A549 (cell line): ENCODE results near the gene NFYC. TPM values are rescaled to one million over a fixed set of nuclear protein-coding genes. Genes with fewer than 3 reads are reported as not detected.

ENCODE experiments used
- BHLHE40 ChIP-seq: IDR thresholded peaks from 2 replicates; pipeline ENCODE4 v1.6.1; 2012; ENCODE audit warnings: low read depth, low read length, inconsistent platforms
- CBX2 ChIP-seq: fragments of 200-600 bp; sonication (generic); IDR thresholded peaks from 2 replicates; pipeline ENCODE4 v1.6.1; 2016; ENCODE audit warnings: low read depth, mild to moderate bottlenecking, borderline replicate concordance
- CBX8 ChIP-seq: fragments of 200-600 bp; sonication (generic); IDR thresholded peaks from 2 replicates; pipeline ENCODE4 v1.6.1; 2016
- CHD2 ChIP-seq: fragments of 150-350 bp; IDR thresholded peaks from 2 replicates; pipeline ENCODE4 v1.6.1; 2014; ENCODE audit warnings: low read length; ENCODE audit not compliant: partially characterized antibody
- E2F6 ChIP-seq: IDR thresholded peaks from 2 replicates; pipeline ENCODE4 v1.6.1; 2012; ENCODE audit warnings: low read depth, borderline replicate concordance
- EHMT2 ChIP-seq: fragments of 200-600 bp; sonication (generic); IDR thresholded peaks from 2 replicates; pipeline ENCODE4 v1.6.1; 2016; ENCODE audit warnings: antibody characterized with exemption, low read depth, mild to moderate bottlenecking, moderate library complexity
- ESRRA ChIP-seq: fragments of 150-350 bp; IDR thresholded peaks from 2 replicates; pipeline ENCODE4 v1.6.1; 2014; ENCODE audit warnings: mild to moderate bottlenecking, low read length, borderline replicate concordance
- FOSB ChIP-seq: fragments of 250-450 bp; sonication (Bioruptor Pico); IDR thresholded peaks from 2 replicates; pipeline ENCODE4 v1.5.0; 2020; ENCODE audit warnings: mild to moderate bottlenecking, moderate library complexity
- FOXS1 ChIP-seq: fragments of 250-450 bp; sonication (Bioruptor Pico); IDR thresholded peaks from 2 replicates; pipeline ENCODE4 v1.5.0; 2020; ENCODE audit warnings: mild to moderate bottlenecking, moderate library complexity
- HDAC2 ChIP-seq: fragments of 200-600 bp; sonication (generic); IDR thresholded peaks from 2 replicates; pipeline ENCODE4 v1.6.1; 2016
- HEYL ChIP-seq: fragments of 250-450 bp; sonication (Bioruptor Pico); IDR thresholded peaks from 2 replicates; pipeline ENCODE4 v1.8.0; 2021; ENCODE audit warnings: mild to moderate bottlenecking, moderate library complexity
- HOXB13 ChIP-seq: fragments of 250-450 bp; sonication (Bioruptor Pico); IDR thresholded peaks from 2 replicates; pipeline ENCODE4 v1.5.0; 2020; ENCODE audit warnings: low read depth, mild to moderate bottlenecking, moderate library complexity
- KDM5A ChIP-seq: fragments of 200-600 bp; sonication (generic); IDR thresholded peaks from 2 replicates; pipeline ENCODE4 v1.6.1; 2016; ENCODE audit warnings: antibody characterized with exemption, mild to moderate bottlenecking
- MAX ChIP-seq: IDR thresholded peaks from 2 replicates; pipeline ENCODE4 v1.6.1; 2012
- NPAS2 ChIP-seq: fragments of 250-450 bp; sonication (Bioruptor Pico); IDR thresholded peaks from 2 replicates; pipeline ENCODE4 v1.8.0; 2022; ENCODE audit warnings: mild to moderate bottlenecking, moderate library complexity, borderline replicate concordance
- PHF8 ChIP-seq: fragments of 200-600 bp; sonication (generic); IDR thresholded peaks from 2 replicates; pipeline ENCODE4 v1.6.1; 2016; ENCODE audit warnings: low read depth, mild to moderate bottlenecking, antibody characterized with exemption, moderate library complexity, borderline replicate concordance
- POLR2A ChIP-seq: IDR thresholded peaks from 2 replicates; pipeline ENCODE4 v1.6.1; 2012; ENCODE audit warnings: mild to moderate bottlenecking, low read length
- POLR2AphosphoS2 ChIP-seq: conservative IDR thresholded peaks from 2 replicates; pipeline ENCODE4 v1.6.1; 2012; ENCODE audit warnings: low read length, improper control_type of control experiment, inconsistent platforms
- RARB ChIP-seq: fragments of 250-450 bp; sonication (Bioruptor Pico); IDR thresholded peaks from 2 replicates; pipeline ENCODE4 v1.8.0; 2021; ENCODE audit warnings: mild to moderate bottlenecking, moderate library complexity
- RFX5 ChIP-seq: fragments of 450-650 bp; IDR thresholded peaks from 2 replicates; pipeline ENCODE4 v1.7.1; 2014; ENCODE audit warnings: antibody characterized with exemption, mild to moderate bottlenecking, moderate library complexity
- RNF2 ChIP-seq: fragments of 200-600 bp; sonication (generic); IDR thresholded peaks from 2 replicates; pipeline ENCODE4 v1.6.1; 2016; ENCODE audit warnings: low read depth, mild to moderate bottlenecking, antibody characterized with exemption, moderate library complexity, borderline replicate concordance
- SMC3 ChIP-seq: fragments of >200 bp; sonication (Bioruptor Twin); formaldehyde crosslinking; IDR thresholded peaks from 3 replicates; pipeline ENCODE4 v1.6.1; 2018; ENCODE audit warnings: inconsistent platforms
- SREBF2 ChIP-seq: fragments of 450-650 bp; IDR thresholded peaks from 2 replicates; pipeline ENCODE4 v1.6.1; 2014; ENCODE audit warnings: mild to moderate bottlenecking, moderate library complexity
- TFCP2L1 ChIP-seq: fragments of 250-450 bp; sonication (Bioruptor Pico); IDR thresholded peaks from 2 replicates; pipeline ENCODE4 v1.5.0; 2021; ENCODE audit warnings: mild to moderate bottlenecking
- TP53 ChIP-seq: fragments of 250-450 bp; sonication (Bioruptor Pico); IDR thresholded peaks from 2 replicates; pipeline ENCODE4 v1.5.0; 2021; ENCODE audit warnings: mild to moderate bottlenecking, moderate library complexity
- ZC3H11A ChIP-seq: fragments of 450-650 bp; IDR thresholded peaks from 2 replicates; pipeline ENCODE4 v1.6.1; 2014; ENCODE audit warnings: antibody characterized with exemption, mild to moderate bottlenecking
- ZNF302 ChIP-seq: fragments of 250-450 bp; sonication (Bioruptor Pico); IDR thresholded peaks from 2 replicates; pipeline ENCODE4 v1.9.0; 2021; ENCODE audit warnings: inconsistent platforms, mild to moderate bottlenecking, moderate library complexity
- ZSCAN20 ChIP-seq: fragments of 250-450 bp; sonication (Bioruptor Pico); IDR thresholded peaks from 2 replicates; pipeline ENCODE4 v1.8.0; 2022; ENCODE audit warnings: mild to moderate bottlenecking, moderate library complexity
- polyA plus RNA-seq, 4 experiments: library from polyadenylated mRNA; depleted of rRNA in 3 of 4; stranded (reverse); fragments of >200 nt; fragmentation: RNase III in 1 of 4; extraction: RNeasy Plus Mini Kit Qiagen cat#74134 plus additional on column Dnase treatment in 1 of 4; gene quantifications; 2 replicates in 3 of 4; 3 replicates in 1 of 4; pipeline ENCODE4 v1.2.3, GENCODE V29; 2011 to 2017
- TF ChIP-seq, protein P1 (sequence below): fragments of >200 bp; sonication (Bioruptor Twin); formaldehyde crosslinking; IDR thresholded peaks from 3 replicates; pipeline ENCODE4 v1.5.1; 2016
- TF ChIP-seq, protein P2 (sequence below): fragments of 450-650 bp; IDR thresholded peaks from 2 replicates; pipeline ENCODE4 v1.6.1; 2014; ENCODE audit warnings: antibody characterized with exemption

The NFYC gene
- polyA plus RNA-seq, 2 of the 4 experiments (the other 2 are of a cell fraction) = 35.1 to 43.4 TPM

- TF ChIP-seq ESRRA = no peak
- no peak for TF ChIP-seq ZNF302 (CRISPR knock-in tag)
- TF ChIP-seq HEYL (CRISPR knock-in tag) = no peak
- TF ChIP-seq MAX = peak; percentile 79
- TF ChIP-seq TP53 (CRISPR knock-in tag) = no peak
- no peak for TF ChIP-seq BHLHE40
- no peak for TF ChIP-seq EHMT2
- TF ChIP-seq TFCP2L1 (CRISPR knock-in tag) = 0 out of 2 replicates have a peak, but pooled peaks have one; percentile 7
- TF ChIP-seq CHD2 = peak; percentile 94
- TF ChIP-seq ZC3H11A = no peak
- no peak for TF ChIP-seq CBX8
- TF ChIP-seq, protein P1, sequence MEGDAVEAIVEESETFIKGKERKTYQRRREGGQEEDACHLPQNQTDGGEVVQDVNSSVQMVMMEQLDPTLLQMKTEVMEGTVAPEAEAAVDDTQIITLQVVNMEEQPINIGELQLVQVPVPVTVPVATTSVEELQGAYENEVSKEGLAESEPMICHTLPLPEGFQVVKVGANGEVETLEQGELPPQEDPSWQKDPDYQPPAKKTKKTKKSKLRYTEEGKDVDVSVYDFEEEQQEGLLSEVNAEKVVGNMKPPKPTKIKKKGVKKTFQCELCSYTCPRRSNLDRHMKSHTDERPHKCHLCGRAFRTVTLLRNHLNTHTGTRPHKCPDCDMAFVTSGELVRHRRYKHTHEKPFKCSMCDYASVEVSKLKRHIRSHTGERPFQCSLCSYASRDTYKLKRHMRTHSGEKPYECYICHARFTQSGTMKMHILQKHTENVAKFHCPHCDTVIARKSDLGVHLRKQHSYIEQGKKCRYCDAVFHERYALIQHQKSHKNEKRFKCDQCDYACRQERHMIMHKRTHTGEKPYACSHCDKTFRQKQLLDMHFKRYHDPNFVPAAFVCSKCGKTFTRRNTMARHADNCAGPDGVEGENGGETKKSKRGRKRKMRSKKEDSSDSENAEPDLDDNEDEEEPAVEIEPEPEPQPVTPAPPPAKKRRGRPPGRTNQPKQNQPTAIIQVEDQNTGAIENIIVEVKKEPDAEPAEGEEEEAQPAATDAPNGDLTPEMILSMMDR = no peak
- no peak for TF ChIP-seq RNF2
- peak; percentile 62 for TF ChIP-seq POLR2A
- no peak for TF ChIP-seq NPAS2
- no peak for TF ChIP-seq FOXS1
- no peak for TF ChIP-seq KDM5A
- no peak for TF ChIP-seq HDAC2
- no peak for TF ChIP-seq HOXB13 (CRISPR knock-in tag)
- no peak for TF ChIP-seq FOSB
- TF ChIP-seq POLR2AphosphoS2 = no peak
- TF ChIP-seq RARB (CRISPR knock-in tag) = no peak
- TF ChIP-seq, protein P2, sequence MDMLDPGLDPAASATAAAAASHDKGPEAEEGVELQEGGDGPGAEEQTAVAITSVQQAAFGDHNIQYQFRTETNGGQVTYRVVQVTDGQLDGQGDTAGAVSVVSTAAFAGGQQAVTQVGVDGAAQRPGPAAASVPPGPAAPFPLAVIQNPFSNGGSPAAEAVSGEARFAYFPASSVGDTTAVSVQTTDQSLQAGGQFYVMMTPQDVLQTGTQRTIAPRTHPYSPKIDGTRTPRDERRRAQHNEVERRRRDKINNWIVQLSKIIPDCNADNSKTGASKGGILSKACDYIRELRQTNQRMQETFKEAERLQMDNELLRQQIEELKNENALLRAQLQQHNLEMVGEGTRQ = no peak
- TF ChIP-seq SMC3 = 0 out of 3 replicates have a peak, but pooled peaks have one; percentile 6
- TF ChIP-seq SREBF2 = no peak
- TF ChIP-seq RFX5 = peak; percentile 43; the same call in 1 of the 2 replicates
- peak; percentile 80 for TF ChIP-seq PHF8
- 0 out of 2 replicates have a peak, but pooled peaks have one; percentile 18 for TF ChIP-seq E2F6
- no peak for TF ChIP-seq ZSCAN20
- TF ChIP-seq CBX2 = no peak
- TF ChIP-seq, all 56 proteins: peak for 19
Observed at GRCh38 chr1:40691538-40692428, at the start of gene NFYC (continued).
